OCI-LY3 (cell line): Measurements from ENCODE around the gene CYP11A1.

Experiments used
- CTCF ChIP-seq: fragments of 200-600, 300-600 bp; sonication (generic); IDR thresholded peaks from 2 replicates; pipeline ENCODE4 v1.5.1; 2014; ENCODE audit warnings: antibody characterized with exemption, low read length, low read depth
- EZH2phosphoT487 ChIP-seq: fragments of 200-600 bp; shearing (Covaris generic); IDR thresholded peaks from 2 replicates; pipeline ENCODE4 v1.6.1; 2018; ENCODE audit warnings: antibody characterized with exemption, mixed run types, low read depth

DNA sequence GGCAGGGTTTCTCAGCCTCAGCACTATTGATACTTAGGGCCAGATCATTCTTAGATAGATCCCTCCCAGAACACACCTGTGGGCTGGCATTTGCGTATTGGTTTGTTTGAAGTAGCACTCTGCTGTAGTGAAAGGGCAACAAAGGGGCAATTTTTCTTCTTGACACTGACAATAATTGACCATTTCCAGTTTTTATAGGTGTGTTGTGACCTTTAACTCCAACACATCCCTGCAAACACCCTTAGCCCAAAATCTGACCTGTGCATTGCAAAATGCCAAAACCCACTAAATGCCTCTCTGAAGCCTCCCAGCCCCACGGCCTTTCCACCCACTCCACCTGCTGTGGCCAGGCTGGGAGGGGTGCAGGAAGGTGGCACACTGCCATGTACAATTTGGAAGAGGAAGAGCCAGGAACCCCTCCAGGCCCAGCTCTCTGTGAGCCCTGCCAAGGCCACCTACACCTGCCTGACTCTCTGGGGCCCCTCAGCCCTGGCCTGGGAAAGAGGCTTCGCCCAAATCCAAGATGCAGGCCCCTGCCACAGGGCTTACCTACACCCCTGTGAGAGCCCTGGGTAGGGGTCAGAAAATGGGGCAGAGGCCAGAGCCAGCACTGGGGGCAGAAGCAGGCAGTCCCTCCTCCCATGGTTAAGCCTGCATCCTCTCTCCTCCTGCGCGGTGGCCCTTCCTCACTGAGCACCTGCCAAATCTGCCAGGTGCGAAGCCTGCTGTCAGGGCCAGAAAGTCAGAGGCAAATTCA is 9.6 kb upstream of the CYP11A1 start:
- TF ChIP-seq CTCF = no peak
- TF ChIP-seq EZH2phosphoT487 = no peak
